Measurements from ENCODE around the gene IL31. TPM values are rescaled to one million over a fixed set of nuclear protein-coding genes. Genes with fewer than 3 reads are reported as not detected.

Gene IL31
- total and polyA plus RNA-seq, 2 donors (not counting 3 experiments of a cell fraction or from before 2014, with no cell fraction given): not detected

GRCh38 chr12:122139941-122140340 lies 34.1 kb downstream of the IL31 start:
- Histone ChIP-seq H4K20me1 (replicated peaks; ENCODE audit: control insufficient read depth, extremely low read depth, insufficient read depth, low read length) (no peaks in the 10 kb centered on the region), H3K9ac (replicated peaks; ENCODE audit: extremely low read depth, insufficient read depth, low read length) (no peak overlapping the region), H3K4me2 (ENCODE audit: insufficient read depth, low read length) (no peak overlapping the region), H3K36me3 (ENCODE audit: control insufficient read depth in 2 of 2, extremely low read depth in 1 of 2, insufficient read depth in 2 of 2, low read length in 2 of 2) (peaks cover 0 to 38% of the 10 kb centered on the region in 2 experiments), H3K4me1 (ENCODE audit: control insufficient read depth, extremely low read depth, insufficient read depth, low read length) (no peaks in the 10 kb centered on the region), H3K4me3 (replicated peaks in 1 of 3; ENCODE audit: insufficient read depth in 1 of 3, low read depth in 1 of 3, low read length in 3 of 3) (no peak overlapping the region), H3K27ac (ENCODE audit: insufficient read depth, low read depth, low read length) (no peak overlapping the region), H3K9me3 (replicated peaks; ENCODE audit: control insufficient read depth, insufficient read depth, low read length) (no peaks in the 10 kb centered on the region), H3K27me3 (ENCODE audit: control insufficient read depth in 2 of 2, insufficient read depth in 2 of 2, low read length in 2 of 2) (no peaks in the 10 kb centered on the region), H3K79me2 (ENCODE audit: control insufficient read depth, insufficient read depth, low read length) (no peaks in the 10 kb centered on the region), H3K9me1 (replicated peaks; ENCODE audit: control insufficient read depth, extremely low read depth, insufficient read depth, low read length) (no peaks in the 10 kb centered on the region), H2AFZ (ENCODE audit: low read depth, low read length) (no peak overlapping the region)
- ChIA-PET POLR2A (no interaction called here), CTCF (interaction anchor here (1.1 to 2.7 kb wide), 2 partner anchors 43 to 51 kb away, joined by 3 to 18 read pairs; partner anchors contain the start of gene LRRC43)
- intact Hi-C loops (cut with micrococcal nuclease): no loop called here
- no TSS peak for BruUV-seq (replicated peaks)
- DNase-seq (ENCODE audit: low read depth, low spot score) (no peak), FAIRE-seq (no peak)
- TF ChIP-seq JUN (IDR thresholded peaks at IDR 0.05; ENCODE audit: borderline replicate concordance, insufficient read depth, insufficient read length, low read depth) (no peak), CTCF (IDR thresholded peaks at IDR 0.05; ENCODE audit: extremely low read depth in 1 of 2, insufficient read depth in 1 of 2, low read depth in 1 of 2, low read length in 2 of 2) (no peak), POLR2A (IDR thresholded peaks at IDR 0.05; ENCODE audit: low read depth, low read length) (no peak), EZH2 (IDR thresholded peaks at IDR 0.05; ENCODE audit: borderline replicate concordance, low read depth, low read length, severe bottlenecking) (no peak), POLR2AphosphoS5 (IDR thresholded peaks at IDR 0.05; ENCODE audit: insufficient read depth, low read depth, low read length) (no peak), FOS (IDR thresholded peaks at IDR 0.05; ENCODE audit: borderline replicate concordance, insufficient read depth, low read length) (no peak), GATA2 (IDR thresholded peaks at IDR 0.05; ENCODE audit: insufficient read depth, insufficient read length, low read depth, low read length) (no peak)
- dilution Hi-C loops (cut with MboI; ENCODE audit: extremely low pct_ligation_motif_present, low sequenced_read_pairs): no loop called here

Data from endothelial cell of umbilical vein (primary cell).